Lower leg skin (tissue), 4 donors: ENCODE results near the gene ZNF77. TPM values are rescaled to one million over a fixed set of nuclear protein-coding genes. Genes with fewer than 3 reads are reported as not detected.
A peak's percentile ranks its signal among the peaks of the same experiment; 100 is the strongest.
"Not testable (repeated sequence)": the region's sequence is repeated elsewhere in the genome, so short reads cannot be mapped to it uniquely, and the experiment has no call there.

Experiments used
- DNase-seq, 2 donors: peaks; one replicate each; pipeline ENCODE4 v3.0.0-alpha.2; 2019; ENCODE audit warnings: low spot score in 2 of 2
- H3K4me3 ChIP-seq: fragments of 200-600 bp; sonication (generic); 2 replicates; pipeline ENCODE4 v1.5.1; 2017; ENCODE audit warnings: mild to moderate bottlenecking, low read depth; ENCODE audit not compliant: poor library complexity, severe bottlenecking
- CTCF ChIP-seq, 3 donors: fragments of 450-650 bp; IDR thresholded peaks; one replicate each; pipeline ENCODE4 v1.5.1; 2016; ENCODE audit warnings: antibody characterized with exemption in 3 of 3, mild to moderate bottlenecking in 3 of 3, moderate library complexity in 2 of 3
- POLR2A ChIP-seq, 2 donors: fragments of 450-650 bp; IDR thresholded peaks; one replicate each; pipeline ENCODE4 v1.6.1; 2016 to 2017; ENCODE audit warnings: antibody characterized with exemption in 2 of 2, mild to moderate bottlenecking in 1 of 2, moderate library complexity in 1 of 2
- whole genome bisulfite sequencing, 2 donors: methylation state at CpG; one replicate each; pipeline ENCODE4 v1.1.5; 2018; 5-methylcytosine and 5-hydroxymethylcytosine counted together
- intact Hi-C: fragments of 100-400 bp; cut with DNase I; formaldehyde crosslinking; loops from one replicate; pipeline ENCODE4 v1.15.0; 2023; ENCODE audit warnings: low total_unique reads
- total RNA-seq, 4 donors: library from RNA; depleted of rRNA; stranded (reverse); fragments of >200 nt; gene quantifications; one replicate each; pipeline ENCODE4 v1.1.0, GENCODE V29; 2016

The ZNF77 gene
- 1 to 10 TPM; 3.7 to 5.9 (median 4.8) TPM for total RNA-seq

- intact Hi-C loops = no loop called here
- H3K4me3 ChIP-seq = peak within 1 kb of the TSS; percentile 81
- TF ChIP-seq POLR2A (IDR thresholded peaks at IDR 0.05) (no peak), CTCF (IDR thresholded peaks at IDR 0.05) (peak in 1 of 3 donors; percentile 48)
- peak; percentile 99 to 100 for DNase-seq
- WGBS, 2 donors = 1% methylated on average over 27 to 61 of the region's 74 CpGs
Observed at GRCh38 chr19:2944775-2945574, at the start of gene ZNF77. ZNF77 (minus strand) TSS chr19:2944971; CDS start chr19:2944840, 131 bp downstream.

- intact Hi-C loops = loop anchor here (5.0 kb wide), 1 partner anchor 284 kb away; no protein-coding TSS in a partner anchor
- DNase-seq = no peak
- 63 to 68% methylated on average over 7 to 9 of the region's 9 CpGs for whole genome bisulfite sequencing, 2 donors
- no peak overlapping the region for H3K4me3 ChIP-seq
- TF ChIP-seq CTCF (IDR thresholded peaks at IDR 0.05) (no peak), POLR2A (IDR thresholded peaks at IDR 0.05) (no peak)
Observed at GRCh38 chr19:2993579-2993978, 48.8 kb upstream of the ZNF77 start.

GRCh38 chr19:2992958-2993357, 48.2 kb upstream of the ZNF77 start:
- 47 to 68% methylated on average over 14 of the region's 14 CpGs for WGBS, 2 donors
- intact Hi-C loops = loop anchor here (5.0 kb wide), 1 partner anchor 284 kb away; no protein-coding TSS in a partner anchor
- TF ChIP-seq CTCF (IDR thresholded peaks at IDR 0.05) (no peak), POLR2A (IDR thresholded peaks at IDR 0.05) (no peak)
- no peak for DNase-seq
- H3K4me3 ChIP-seq = no peak overlapping the region

GRCh38 chr19:2992333-2992732, 47.6 kb upstream of the ZNF77 start:
- H3K4me3 ChIP-seq, DNase-seq: not testable (repeated sequence)
- intact Hi-C loops = loop anchor here (5.0 kb wide), 1 partner anchor 285 kb away; no protein-coding TSS in a partner anchor
- 89 to 91% methylated on average over 11 of the region's 11 CpGs for WGBS, 2 donors

- DNase-seq = no peak
- H3K4me3 ChIP-seq = no peak overlapping the region
- no peak for TF ChIP-seq POLR2A (IDR thresholded peaks at IDR 0.05)
- TF ChIP-seq CTCF (IDR thresholded peaks at IDR 0.05) = no peak
- WGBS, 2 donors = 93 to 98% methylated on average over 9 to 13 of the region's 15 CpGs
- intact Hi-C loops = no loop called here
Observed at GRCh38 chr19:2989236-2989946, 44.6 kb upstream of the ZNF77 start.

GRCh38 chr19:2988568-2988967, 43.8 kb upstream of the ZNF77 start:
- no peak for DNase-seq
- intact Hi-C loops = no loop called here
- TF ChIP-seq POLR2A (IDR thresholded peaks at IDR 0.05) = no peak
- no peak overlapping the region for H3K4me3 ChIP-seq
- 97 to 100% methylated on average over 3 of the region's 3 CpGs for WGBS, 2 donors
